Endodermal cell (in vitro differentiated cells): Measurements from ENCODE around the gene BCKDHB. TPM values are rescaled to one million over a fixed set of nuclear protein-coding genes. Genes with fewer than 3 reads are reported as not detected.

Source experiments
- DNase-seq: peaks from one replicate; pipeline ENCODE4 v3.0.0-alpha.2; 2017
- H3K27ac ChIP-seq: 2 replicates; pipeline ENCODE4 v1.5.1; 2013; ENCODE audit warnings: mild to moderate bottlenecking, low read depth, low read length, moderate library complexity
- H3K27me3 ChIP-seq: 2 replicates; pipeline ENCODE4 v1.6.1; 2013; ENCODE audit warnings: mild to moderate bottlenecking, low read length, moderate library complexity; ENCODE audit not compliant: insufficient read depth, control insufficient read depth, poor library complexity, severe bottlenecking
- H3K36me3 ChIP-seq: 2 replicates; pipeline ENCODE4 v1.7.0; 2013; ENCODE audit warnings: mild to moderate bottlenecking, low read length, moderate library complexity; ENCODE audit not compliant: control insufficient read depth, insufficient read depth
- H3K4me1 ChIP-seq: one replicate; pipeline ENCODE4 v1.7.0; 2013; ENCODE audit warnings: low read length; ENCODE audit not compliant: control insufficient read depth, insufficient read depth
- H3K4me3 ChIP-seq: 2 replicates; pipeline ENCODE4 v1.5.1; 2013; ENCODE audit warnings: mild to moderate bottlenecking, low read length, moderate library complexity
- H3K9ac ChIP-seq: 2 replicates; pipeline ENCODE4 v1.6.1; 2013; ENCODE audit warnings: mild to moderate bottlenecking, low read length, moderate library complexity; ENCODE audit not compliant: poor library complexity, severe bottlenecking; ENCODE audit errors: extremely low read depth
- H3K9me3 ChIP-seq: 2 replicates; pipeline ENCODE4 v1.6.1; 2013; ENCODE audit warnings: mild to moderate bottlenecking, low read length, moderate library complexity; ENCODE audit not compliant: control insufficient read depth
- H3K27ac Mint-ChIP-seq: 2 replicates; pipeline ENCODE4 v1.8.0; 2020; ENCODE audit warnings: mixed read lengths
- H3K27me3 Mint-ChIP-seq: 2 replicates; pipeline ENCODE4 v1.8.0; 2021; ENCODE audit warnings: mild to moderate bottlenecking, mixed read lengths; ENCODE audit not compliant: insufficient read depth
- H3K36me3 Mint-ChIP-seq: 2 replicates; pipeline ENCODE4 v1.8.0; 2020; ENCODE audit warnings: low read depth, mixed read lengths
- H3K4me1 Mint-ChIP-seq: 2 replicates; pipeline ENCODE4 v1.8.0; 2020; ENCODE audit warnings: mixed read lengths
- H3K4me3 Mint-ChIP-seq: 2 replicates; pipeline ENCODE4 v1.8.0; 2020; ENCODE audit warnings: mild to moderate bottlenecking, moderate library complexity, mixed read lengths
- H3K9me3 Mint-ChIP-seq: 2 replicates; pipeline ENCODE4 v1.8.0; 2020; ENCODE audit warnings: mild to moderate bottlenecking, mixed read lengths
- CTCF ChIP-seq: fragments of 200-600 bp; sonication (generic); conservative IDR thresholded peaks from 2 replicates; pipeline ENCODE4 v1.5.0; 2021; ENCODE audit warnings: antibody characterized with exemption, mild to moderate bottlenecking
- WGBS, 2 experiments: methylation state at CpG; one replicate each; pipeline versions ENCODE4 v1.1.5 to v1.1.7; 2013; ENCODE audit warnings: missing lambda C conversion rate in 2 of 2, mixed read lengths in 1 of 2; ENCODE audit not compliant: insufficient coverage in 1 of 2, insufficient read length in 1 of 2; 5-methylcytosine and 5-hydroxymethylcytosine counted together
- total RNA-seq, 2 donors: library from RNA; stranded (reverse); fragmentation: NEBNext Ultra II Directional in 1 of 2; extraction: Animal tissue kit (Norgen Biotek cat#: 25700) in 1 of 2; gene quantifications; 2 replicates in 1 of 2; 3 replicates in 1 of 2; pipeline ENCODE4 v1.2.1, GENCODE V29; 2021

The BCKDHB gene
- total RNA-seq, 2 donors from 2014 or later = 35.1 to 36.4 TPM

- Histone ChIP-seq H3K4me3 (no peak overlapping the region), H3K27ac (no peak overlapping the region), H3K4me1 (no peaks in the 10 kb centered on the region), H3K9me3 (no peaks in the 10 kb centered on the region), H3K36me3 (no peaks in the 10 kb centered on the region), H3K27me3 (no peaks in the 10 kb centered on the region), H3K9ac (no peak overlapping the region)
- no peak for TF ChIP-seq CTCF
- H3K27ac Mint-ChIP-seq = no peak overlapping the region
- no peaks in the 10 kb centered on the region for H3K36me3 Mint-ChIP-seq
- peaks cover 4% of the 10 kb centered on the region for H3K4me1 Mint-ChIP-seq
- H3K9me3 Mint-ChIP-seq = no peaks in the 10 kb centered on the region
- WGBS, 2 experiments = 91 to 100% methylated on average over 4 of the region's 4 CpGs
- H3K27me3 Mint-ChIP-seq = no peaks in the 10 kb centered on the region
- no peak for DNase-seq
- H3K4me3 Mint-ChIP-seq = no peak overlapping the region
Measured at GRCh38 chr6:80259118-80259517, 152.6 kb downstream of the BCKDHB start.

- H3K4me3 ChIP-seq = no peak overlapping the region
- no peak overlapping the region for H3K9ac ChIP-seq
- no peak for DNase-seq
- no peak overlapping the region for H3K27ac ChIP-seq
- Mint-ChIP-seq H3K4me1 (no peaks in the 10 kb centered on the region), H3K9me3 (no peaks in the 10 kb centered on the region), H3K4me3 (no peak overlapping the region), H3K36me3 (no peaks in the 10 kb centered on the region), H3K27ac (no peak overlapping the region), H3K27me3 (no peaks in the 10 kb centered on the region)
- H3K27me3 ChIP-seq = no peaks in the 10 kb centered on the region
- no peak for TF ChIP-seq CTCF
- H3K9me3 ChIP-seq = no peaks in the 10 kb centered on the region
- no peaks in the 10 kb centered on the region for H3K4me1 ChIP-seq
- no peaks in the 10 kb centered on the region for H3K36me3 ChIP-seq
- 91 to 100% methylated on average over 2 to 3 of the region's 3 CpGs for WGBS, 2 experiments
Measured at GRCh38 chr6:80263585-80263984, 157.1 kb downstream of the BCKDHB start.

- H3K27me3 Mint-ChIP-seq = no peaks in the 10 kb centered on the region
- no peaks in the 10 kb centered on the region for H3K36me3 Mint-ChIP-seq
- no peaks in the 10 kb centered on the region for H3K9me3 ChIP-seq
- peaks cover 4% of the 10 kb centered on the region for H3K9me3 Mint-ChIP-seq
- H3K4me3 ChIP-seq = no peak overlapping the region
- no peak overlapping the region for H3K27ac Mint-ChIP-seq
- no peaks in the 10 kb centered on the region for H3K27me3 ChIP-seq
- H3K36me3 ChIP-seq = no peaks in the 10 kb centered on the region
- H3K4me1 ChIP-seq = no peaks in the 10 kb centered on the region
- H3K9ac ChIP-seq = no peak overlapping the region
- H3K27ac ChIP-seq = no peak overlapping the region
- no peaks in the 10 kb centered on the region for H3K4me1 Mint-ChIP-seq
- 92% methylated on average over 9 to 10 of the region's 10 CpGs for WGBS, 2 experiments
- no peak for TF ChIP-seq CTCF
- H3K4me3 Mint-ChIP-seq = no peak overlapping the region
- no peak for DNase-seq
Measured at GRCh38 chr6:80268865-80269730, 162.6 kb downstream of the BCKDHB start.
